Bronchial epithelial cell (primary cell): ENCODE measurements around the gene GLRX5. TPM values are rescaled to one million over a fixed set of nuclear protein-coding genes. Genes with fewer than 3 reads are reported as not detected.
A peak's percentile ranks its signal among the peaks of the same experiment; 100 is the strongest.

Source experiments
- DNase-seq: peaks from one replicate; pipeline ENCODE4 v3.0.0-alpha.2; 2010; ENCODE audit warnings: low read depth
- FAIRE-seq: peaks from 2 replicates; lab custom pipeline; 2011; peaks lifted over from hg19 to GRCh38; lab: Jason Lieb, UNC
- H3K27me3 ChIP-seq: 2 replicates; pipeline ENCODE4 v1.5.1; 2011; ENCODE audit warnings: low read length; ENCODE audit not compliant: control insufficient read depth, insufficient read depth
- H3K36me3 ChIP-seq: 2 replicates; pipeline ENCODE4 v1.5.1; 2011; ENCODE audit warnings: low read length; ENCODE audit not compliant: control insufficient read depth, insufficient read depth
- H3K4me3 ChIP-seq: 2 replicates; pipeline ENCODE4 v1.5.1; 2011; ENCODE audit warnings: mild to moderate bottlenecking, low read depth, low read length, control low read depth
- CTCF ChIP-seq: IDR thresholded peaks from 2 replicates; pipeline ENCODE4 v1.5.1; 2011; ENCODE audit warnings: mild to moderate bottlenecking, moderate library complexity, low read length, control low read depth, inconsistent platforms; ENCODE audit not compliant: insufficient read depth, severe bottlenecking
- total RNA-seq: library from RNA; depleted of rRNA; stranded (reverse); fragments of >200 nt; gene quantifications from 2 replicates; pipeline ENCODE4 v1.2.1, GENCODE V29; 2014

GLRX5 gene
- total RNA-seq, 1 donor from 2014 or later: 74.8 TPM

GRCh38 chr14:95493503-95493902 is 41.3 kb upstream of the GLRX5 start:
- FAIRE-seq (no peak), DNase-seq (no peak)
- Histone ChIP-seq H3K27me3 (no peaks in the 10 kb centered on the region), H3K4me3 (no peak overlapping the region), H3K36me3 (no peaks in the 10 kb centered on the region)
- TF ChIP-seq CTCF: no peak

DNA sequence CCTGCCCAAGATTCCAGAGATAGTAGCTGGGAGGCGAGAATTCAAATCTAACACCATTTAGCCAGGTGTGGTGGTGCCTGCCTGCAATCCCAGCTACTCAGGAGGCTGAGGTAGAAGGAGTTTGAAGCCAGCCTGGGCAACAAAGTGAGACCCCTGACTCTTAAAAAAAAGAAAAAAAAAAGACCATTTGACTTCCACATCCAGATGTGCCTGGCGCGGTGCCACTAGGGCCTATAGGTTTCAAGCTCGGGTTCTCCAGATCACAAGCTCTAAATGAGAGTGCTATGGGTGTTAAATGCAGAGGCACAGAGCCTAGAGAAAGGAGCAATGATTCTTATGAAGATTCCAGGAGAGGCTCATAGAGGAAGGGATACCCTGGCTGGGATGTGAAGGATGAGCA is 40.9 kb upstream of the GLRX5 start:
- H3K4me3 ChIP-seq: no peak overlapping the region
- no peak for FAIRE-seq
- H3K27me3 ChIP-seq: no peaks in the 10 kb centered on the region
- DNase-seq: no peak
- H3K36me3 ChIP-seq: no peaks in the 10 kb centered on the region
- no peak for TF ChIP-seq CTCF

DNA sequence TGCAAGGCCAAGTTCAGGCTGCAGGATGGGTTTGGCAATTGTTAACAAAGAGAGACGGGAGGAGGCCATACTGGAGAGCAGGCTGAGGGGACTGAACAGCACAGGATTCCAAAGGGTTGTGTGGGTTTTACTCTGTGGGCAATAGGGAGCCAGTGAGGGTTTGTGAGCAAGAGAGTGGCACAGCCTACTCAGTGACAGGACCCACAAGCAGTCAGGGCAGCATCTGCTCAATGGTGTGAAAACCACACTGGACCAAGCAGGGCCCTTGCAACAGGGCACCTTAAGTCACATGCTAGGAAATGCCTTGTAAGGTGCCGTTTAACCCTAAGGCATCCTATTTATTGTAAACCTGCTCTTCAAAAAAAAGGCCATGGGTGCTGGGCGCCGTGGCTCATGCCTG is 40.4 kb upstream of the GLRX5 start:
- H3K27me3 ChIP-seq: no peaks in the 10 kb centered on the region
- no peak overlapping the region for H3K4me3 ChIP-seq
- DNase-seq (no peak), FAIRE-seq (no peak)
- no peak for TF ChIP-seq CTCF
- H3K36me3 ChIP-seq: no peaks in the 10 kb centered on the region

- TF ChIP-seq CTCF: no peak
- FAIRE-seq: no peak
- Histone ChIP-seq H3K27me3 (no peaks in the 10 kb centered on the region), H3K36me3 (no peaks in the 10 kb centered on the region), H3K4me3 (no peak overlapping the region)
- DNase-seq: no peak
Observed at GRCh38 chr14:95495076-95495475, 39.8 kb upstream of the GLRX5 start.

GRCh38 chr14:95495538-95496025 is 39.3 kb upstream of the GLRX5 start:
- no peak for TF ChIP-seq CTCF
- DNase-seq (peak; percentile 83), FAIRE-seq (no peak)
- Histone ChIP-seq H3K27me3 (no peaks in the 10 kb centered on the region), H3K36me3 (no peaks in the 10 kb centered on the region), H3K4me3 (no peak overlapping the region)

DNA sequence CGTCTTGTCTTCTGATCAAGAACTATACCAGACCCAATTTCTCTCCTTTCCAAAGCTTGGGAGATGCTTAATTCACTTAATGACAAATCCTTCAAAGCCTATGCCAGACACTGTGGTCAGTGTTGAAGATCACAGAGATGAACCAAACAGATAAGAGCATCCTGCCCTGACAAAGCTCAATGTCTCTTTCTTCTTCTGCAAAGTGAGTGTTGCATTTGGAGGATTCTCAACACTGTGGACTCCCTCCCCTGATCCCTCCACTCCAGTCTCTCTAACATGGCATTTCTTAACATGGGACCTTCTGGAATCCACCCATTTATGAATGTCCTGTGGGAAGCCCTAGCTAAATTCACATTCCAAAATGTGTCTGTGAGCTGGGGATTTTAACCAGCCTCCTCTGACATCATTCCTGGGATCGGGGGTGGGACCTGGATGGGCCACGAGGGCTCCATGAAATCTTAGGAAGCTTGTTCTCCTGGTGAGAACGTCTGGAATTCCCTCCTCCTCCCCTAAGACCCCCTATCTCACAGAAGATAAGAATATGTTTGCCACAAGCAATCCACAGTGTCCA is 38.7 kb upstream of the GLRX5 start:
- Histone ChIP-seq H3K27me3 (no peaks in the 10 kb centered on the region), H3K4me3 (no peak overlapping the region), H3K36me3 (no peaks in the 10 kb centered on the region)
- DNase-seq (no peak), FAIRE-seq (no peak)
- no peak for TF ChIP-seq CTCF
